ENCODE data around the gene SDHA.
"Not testable (repeated sequence)": the region's sequence is repeated elsewhere in the genome, so short reads cannot be mapped to it uniquely, and the experiment has no call there.

The SDHA gene

DNA sequence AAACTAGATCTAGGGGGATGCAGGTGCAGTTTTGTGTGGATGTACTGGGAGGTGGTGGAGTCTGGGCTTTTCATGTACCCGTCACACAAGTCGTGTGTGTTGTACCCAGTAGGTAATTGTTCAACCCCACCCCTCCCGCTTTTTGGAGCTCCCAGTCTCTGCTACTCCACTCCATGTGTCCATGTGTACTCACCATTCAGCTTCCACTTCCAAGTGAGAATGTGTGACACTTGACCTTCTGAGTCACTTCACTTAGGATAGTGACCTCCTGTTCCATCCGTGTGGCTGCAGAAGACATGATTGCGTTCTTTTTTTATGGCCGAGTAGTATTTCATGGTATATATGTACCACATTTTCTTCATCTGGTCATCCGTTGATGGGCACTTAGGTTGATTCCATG is 22.4 kb downstream of the SDHA start:
- H3K27me3 ChIP-seq (ENCODE audit: control insufficient read depth, insufficient read depth, low read length); H3K9ac ChIP-seq (ENCODE audit: low read length); H3K9me3 ChIP-seq (ENCODE audit: control insufficient read depth, low read length); H3K4me3 ChIP-seq (ENCODE audit: low read length); H3K36me3 ChIP-seq (ENCODE audit: control insufficient read depth, insufficient read depth, low read length); H3K4me1 ChIP-seq (ENCODE audit: control insufficient read depth, insufficient read depth, low read length): not testable (repeated sequence)

DNA sequence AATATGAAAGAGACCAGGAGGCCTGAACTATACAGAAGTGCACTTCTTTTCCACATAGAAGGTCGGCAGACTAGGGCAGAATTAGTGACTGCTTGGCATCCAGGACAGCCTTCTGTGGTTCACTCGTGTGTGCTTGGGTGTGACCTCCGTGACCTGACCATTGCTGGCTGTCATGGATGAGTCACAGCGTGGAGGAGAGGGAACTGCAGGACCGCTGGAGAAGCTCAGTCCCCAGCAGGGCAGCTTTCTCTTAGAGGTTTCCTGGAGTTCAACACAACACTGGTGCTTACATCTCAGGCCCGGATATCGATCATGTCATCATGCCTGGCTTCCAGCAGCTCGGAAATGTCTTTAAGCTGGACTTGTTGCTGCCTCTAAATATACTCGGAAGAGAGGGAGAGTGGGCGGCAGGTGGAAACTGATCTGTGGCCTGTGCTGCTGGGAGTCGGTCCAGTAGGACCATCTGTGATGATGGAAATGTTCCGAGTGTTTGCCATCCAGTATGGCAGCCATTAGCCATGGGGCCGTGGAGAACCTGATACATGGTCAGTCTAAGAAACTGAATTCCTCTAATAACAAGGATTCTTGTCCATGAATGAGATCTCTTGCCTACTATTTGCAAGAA is 23.0 kb downstream of the SDHA start:
- not testable (repeated sequence) for H3K36me3 ChIP-seq (ENCODE audit: control insufficient read depth, insufficient read depth, low read length); H3K9me3 ChIP-seq (ENCODE audit: control insufficient read depth, low read length); H3K4me1 ChIP-seq (ENCODE audit: control insufficient read depth, insufficient read depth, low read length); H3K9ac ChIP-seq (ENCODE audit: low read length); H3K27me3 ChIP-seq (ENCODE audit: control insufficient read depth, insufficient read depth, low read length); H3K4me3 ChIP-seq (ENCODE audit: low read length)

- H3K36me3 ChIP-seq (ENCODE audit: control insufficient read depth, insufficient read depth, low read length); H3K4me1 ChIP-seq (ENCODE audit: control insufficient read depth, insufficient read depth, low read length): not testable (repeated sequence)
Measured at GRCh38 chr5:243683-244367, 25.7 kb downstream of the SDHA start.

GRCh38 chr5:245717-246116 is 27.6 kb downstream of the SDHA start:
- not testable (repeated sequence) for H3K36me3 ChIP-seq (ENCODE audit: control insufficient read depth, insufficient read depth, low read length); H3K4me3 ChIP-seq (ENCODE audit: low read length); H3K9ac ChIP-seq (ENCODE audit: low read length); H3K9me3 ChIP-seq (ENCODE audit: control insufficient read depth, low read length); H3K4me1 ChIP-seq (ENCODE audit: control insufficient read depth, insufficient read depth, low read length); H3K27me3 ChIP-seq (ENCODE audit: control insufficient read depth, insufficient read depth, low read length)

More at GRCh38 chr5:243683-244367, 25.7 kb downstream of the SDHA start:
- not testable (repeated sequence) for H3K4me3 ChIP-seq (ENCODE audit: low read length); H3K27me3 ChIP-seq (ENCODE audit: control insufficient read depth, insufficient read depth, low read length); H3K9me3 ChIP-seq (ENCODE audit: control insufficient read depth, low read length); H3K9ac ChIP-seq (ENCODE audit: low read length)

- H3K27me3 ChIP-seq (ENCODE audit: control insufficient read depth, insufficient read depth, low read length); H3K4me1 ChIP-seq (ENCODE audit: control insufficient read depth, insufficient read depth, low read length); H3K36me3 ChIP-seq (ENCODE audit: control insufficient read depth, insufficient read depth, low read length); H3K4me3 ChIP-seq (ENCODE audit: low read length); H3K9ac ChIP-seq (ENCODE audit: low read length); H3K9me3 ChIP-seq (ENCODE audit: control insufficient read depth, low read length): not testable (repeated sequence)
Measured at GRCh38 chr5:250396-250795, 32.3 kb downstream of the SDHA start.

- H3K9ac ChIP-seq (ENCODE audit: low read length); H3K4me3 ChIP-seq (ENCODE audit: low read length); H3K36me3 ChIP-seq (ENCODE audit: control insufficient read depth, insufficient read depth, low read length); H3K4me1 ChIP-seq (ENCODE audit: control insufficient read depth, insufficient read depth, low read length); H3K27me3 ChIP-seq (ENCODE audit: control insufficient read depth, insufficient read depth, low read length); H3K9me3 ChIP-seq (ENCODE audit: control insufficient read depth, low read length): not testable (repeated sequence)
Measured at GRCh38 chr5:251016-251415, 32.9 kb downstream of the SDHA start.

- H3K9ac ChIP-seq (ENCODE audit: low read length); H3K36me3 ChIP-seq (ENCODE audit: control insufficient read depth, insufficient read depth, low read length); H3K9me3 ChIP-seq (ENCODE audit: control insufficient read depth, low read length): not testable (repeated sequence)
Measured at GRCh38 chr5:251538-251937, 33.4 kb downstream of the SDHA start.

DNA sequence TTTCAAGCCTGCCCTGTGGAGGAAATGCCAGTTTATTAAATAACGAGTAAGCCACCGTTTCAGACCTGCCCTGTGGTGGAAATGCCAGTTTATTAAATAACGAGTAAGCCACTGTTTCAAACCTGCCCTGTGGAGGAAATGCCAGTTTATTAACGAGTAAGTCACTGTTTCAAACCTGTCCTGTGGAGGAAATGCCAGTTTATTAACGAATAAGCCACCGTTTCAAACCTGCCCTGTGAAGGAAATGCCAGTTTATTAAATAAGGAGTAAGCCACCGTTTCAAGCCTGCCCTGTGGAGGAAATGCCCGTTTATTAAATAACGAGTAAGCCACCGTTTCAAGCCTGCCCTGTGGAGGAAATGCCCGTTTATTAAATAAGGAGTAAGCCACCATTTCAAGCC is 33.9 kb downstream of the SDHA start:
- H3K9ac ChIP-seq (ENCODE audit: low read length); H3K4me1 ChIP-seq (ENCODE audit: control insufficient read depth, insufficient read depth, low read length); H3K9me3 ChIP-seq (ENCODE audit: control insufficient read depth, low read length); H3K36me3 ChIP-seq (ENCODE audit: control insufficient read depth, insufficient read depth, low read length); H3K27me3 ChIP-seq (ENCODE audit: control insufficient read depth, insufficient read depth, low read length); H3K4me3 ChIP-seq (ENCODE audit: low read length): not testable (repeated sequence)

More at GRCh38 chr5:251538-251937, 33.4 kb downstream of the SDHA start:
- H3K4me3 ChIP-seq (ENCODE audit: low read length); H3K27me3 ChIP-seq (ENCODE audit: control insufficient read depth, insufficient read depth, low read length); H3K4me1 ChIP-seq (ENCODE audit: control insufficient read depth, insufficient read depth, low read length): not testable (repeated sequence)

GRCh38 chr5:252546-252945 is 34.4 kb downstream of the SDHA start:
- H3K9me3 ChIP-seq (ENCODE audit: control insufficient read depth, low read length) = no peaks in the 10 kb centered on the region
- no peaks in the 10 kb centered on the region for H3K27me3 ChIP-seq (ENCODE audit: control insufficient read depth, insufficient read depth, low read length)
- H3K4me1 ChIP-seq (ENCODE audit: control insufficient read depth, insufficient read depth, low read length) = no peaks in the 10 kb centered on the region
- H3K4me3 ChIP-seq (ENCODE audit: low read length) = no peak overlapping the region
- H3K9ac ChIP-seq (ENCODE audit: low read length) = peak overlapping the region; percentile 3
- no peaks in the 10 kb centered on the region for H3K36me3 ChIP-seq (ENCODE audit: control insufficient read depth, insufficient read depth, low read length)

DNA sequence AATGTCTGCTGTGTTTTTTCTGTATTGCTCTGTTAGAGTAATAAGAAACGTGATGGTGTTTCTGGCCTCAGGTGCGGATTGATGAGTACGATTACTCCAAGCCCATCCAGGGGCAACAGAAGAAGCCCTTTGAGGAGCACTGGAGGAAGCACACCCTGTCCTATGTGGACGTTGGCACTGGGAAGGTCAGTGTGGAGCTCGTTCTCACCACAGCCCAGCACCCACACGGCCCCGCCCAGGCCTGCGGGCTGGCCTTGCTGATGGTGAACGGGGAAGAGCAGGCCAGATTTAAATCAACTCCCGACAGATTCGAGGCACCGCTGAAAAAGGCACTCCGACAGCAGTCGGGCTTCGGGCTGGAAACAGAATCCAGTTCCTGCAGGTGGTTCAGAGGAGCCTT is 36.2 kb downstream of the SDHA start:
- H3K27me3 ChIP-seq (ENCODE audit: control insufficient read depth, insufficient read depth, low read length); H3K9me3 ChIP-seq (ENCODE audit: control insufficient read depth, low read length); H3K36me3 ChIP-seq (ENCODE audit: control insufficient read depth, insufficient read depth, low read length); H3K9ac ChIP-seq (ENCODE audit: low read length); H3K4me1 ChIP-seq (ENCODE audit: control insufficient read depth, insufficient read depth, low read length); H3K4me3 ChIP-seq (ENCODE audit: low read length): not testable (repeated sequence)

DNA sequence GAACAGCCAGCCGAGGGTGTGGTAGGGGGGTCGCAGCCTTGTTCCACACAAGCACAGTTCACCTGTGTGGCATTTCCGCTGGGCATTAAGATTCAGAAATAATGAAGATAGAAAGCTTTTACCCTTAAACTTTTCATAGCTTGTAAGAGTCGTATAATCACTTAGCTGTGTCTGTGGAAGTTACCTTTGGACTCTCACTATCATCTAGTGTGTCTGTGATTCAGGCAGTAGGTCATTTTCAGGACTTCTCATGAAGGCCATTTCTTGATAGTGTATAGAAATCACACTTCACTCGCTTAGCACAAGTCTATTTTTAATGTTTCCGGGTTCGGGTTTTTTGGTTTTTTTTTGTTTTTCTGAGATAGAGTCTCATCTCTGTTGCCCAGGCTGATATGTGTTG is 37.0 kb downstream of the SDHA start:
- not testable (repeated sequence) for H3K27me3 ChIP-seq (ENCODE audit: control insufficient read depth, insufficient read depth, low read length); H3K36me3 ChIP-seq (ENCODE audit: control insufficient read depth, insufficient read depth, low read length); H3K9ac ChIP-seq (ENCODE audit: low read length); H3K4me1 ChIP-seq (ENCODE audit: control insufficient read depth, insufficient read depth, low read length); H3K4me3 ChIP-seq (ENCODE audit: low read length); H3K9me3 ChIP-seq (ENCODE audit: control insufficient read depth, low read length)

DNA sequence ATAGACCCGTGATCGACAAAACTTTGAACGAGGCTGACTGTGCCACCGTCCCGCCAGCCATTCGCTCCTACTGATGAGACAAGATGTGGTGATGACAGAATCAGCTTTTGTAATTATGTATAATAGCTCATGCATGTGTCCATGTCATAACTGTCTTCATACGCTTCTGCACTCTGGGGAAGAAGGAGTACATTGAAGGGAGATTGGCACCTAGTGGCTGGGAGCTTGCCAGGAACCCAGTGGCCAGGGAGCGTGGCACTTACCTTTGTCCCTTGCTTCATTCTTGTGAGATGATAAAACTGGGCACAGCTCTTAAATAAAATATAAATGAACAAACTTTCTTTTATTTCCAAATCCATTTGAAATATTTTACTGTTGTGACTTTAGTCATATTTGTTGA is 38.2 kb downstream of the SDHA start:
- not testable (repeated sequence) for H3K4me3 ChIP-seq (ENCODE audit: low read length); H3K4me1 ChIP-seq (ENCODE audit: control insufficient read depth, insufficient read depth, low read length); H3K27me3 ChIP-seq (ENCODE audit: control insufficient read depth, insufficient read depth, low read length); H3K9me3 ChIP-seq (ENCODE audit: control insufficient read depth, low read length); H3K9ac ChIP-seq (ENCODE audit: low read length); H3K36me3 ChIP-seq (ENCODE audit: control insufficient read depth, insufficient read depth, low read length)

DNA sequence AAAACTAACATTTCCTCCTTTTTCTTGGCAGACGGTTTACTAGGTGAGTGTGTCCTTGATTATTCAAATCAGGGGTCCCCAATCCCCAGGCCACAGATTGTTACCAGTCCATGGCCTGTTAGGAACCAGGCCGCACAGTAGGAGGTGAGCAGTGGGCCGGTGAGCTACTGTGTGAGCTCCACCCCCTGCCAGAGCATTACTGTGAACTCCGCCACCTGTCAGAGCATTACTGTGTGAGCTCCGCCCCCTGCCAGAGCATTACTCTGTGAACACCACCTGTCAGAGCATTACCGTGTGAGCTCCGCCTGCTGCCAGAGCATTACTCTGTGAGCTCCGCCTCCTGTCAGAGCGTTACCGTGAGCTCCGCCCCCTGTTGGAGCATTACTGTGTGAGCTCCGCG is 39.0 kb downstream of the SDHA start:
- Histone ChIP-seq H3K36me3 (ENCODE audit: control insufficient read depth, insufficient read depth, low read length) (no peaks in the 10 kb centered on the region), H3K27me3 (ENCODE audit: control insufficient read depth, insufficient read depth, low read length) (no peaks in the 10 kb centered on the region), H3K4me1 (ENCODE audit: control insufficient read depth, insufficient read depth, low read length) (no peaks in the 10 kb centered on the region), H3K4me3 (ENCODE audit: low read length) (no peak overlapping the region), H3K9me3 (ENCODE audit: control insufficient read depth, low read length) (no peaks in the 10 kb centered on the region), H3K9ac (ENCODE audit: low read length) (no peak overlapping the region)

All from mucosa of stomach (tissue), 1 donor.